Neuronal stem cell (in vitro differentiated cells): Measurements from ENCODE around the gene NABP2.

Source experiments
- DNase-seq: peaks from one replicate; pipeline ENCODE4 v3.0.0-alpha.2; 2013; ENCODE audit warnings: low spot score
- H2AFZ ChIP-seq: one replicate; pipeline ENCODE4 v1.6.1; 2013; ENCODE audit warnings: mild to moderate bottlenecking, low read length, inconsistent platforms
- H2AK5ac ChIP-seq: 2 replicates; pipeline ENCODE4 v1.6.1; 2013; ENCODE audit warnings: low read depth, mild to moderate bottlenecking, inconsistent platforms, low read length, moderate library complexity, mixed read lengths
- H2BK120ac ChIP-seq: 2 replicates; pipeline ENCODE4 v1.6.1; 2013; ENCODE audit warnings: low read depth, mild to moderate bottlenecking, inconsistent platforms, low read length, moderate library complexity, mixed read lengths
- H2BK12ac ChIP-seq: one replicate; pipeline ENCODE4 v1.6.1; 2013; ENCODE audit warnings: low read length, inconsistent platforms
- H2BK15ac ChIP-seq: 2 replicates; pipeline ENCODE4 v1.6.1; 2013; ENCODE audit warnings: mild to moderate bottlenecking, low read length, inconsistent platforms, mixed read lengths
- H2BK5ac ChIP-seq: one replicate; pipeline ENCODE4 v1.6.1; 2013; ENCODE audit warnings: inconsistent platforms, mild to moderate bottlenecking, low read length, moderate library complexity
- H3K14ac ChIP-seq: one replicate; pipeline ENCODE4 v1.6.1; 2013; ENCODE audit warnings: low read length, inconsistent platforms
- H3K18ac ChIP-seq: 2 replicates; pipeline ENCODE4 v1.6.1; 2013; ENCODE audit warnings: low read length, inconsistent platforms
- H3K23ac ChIP-seq: 2 replicates; pipeline ENCODE4 v1.6.1; 2013; ENCODE audit warnings: low read depth, mild to moderate bottlenecking, mixed read lengths, low read length, inconsistent platforms; ENCODE audit not compliant: poor library complexity
- H3K27ac ChIP-seq: replicated peaks from 3 replicates; pipeline ENCODE4 v1.5.1; 2013; ENCODE audit warnings: low read length, inconsistent platforms
- H3K27me3 ChIP-seq, 3 experiments: 2 replicates each; pipeline ENCODE4 v1.6.1; 2013; ENCODE audit warnings: low read length in 3 of 3, mild to moderate bottlenecking in 2 of 3, inconsistent platforms in 1 of 3, low read depth in 1 of 3, mixed read lengths in 1 of 3, moderate library complexity in 1 of 3; ENCODE audit not compliant: control insufficient read depth in 3 of 3, insufficient read depth in 3 of 3
- H3K36me3 ChIP-seq, 2 donors: replicated peaks in 1 of 2; 2 replicates each; pipeline ENCODE4 v1.6.1; 2013; ENCODE audit warnings: low read length in 2 of 2; ENCODE audit not compliant: control insufficient read depth in 2 of 2, insufficient read depth in 2 of 2
- H3K4ac ChIP-seq: 2 replicates; pipeline ENCODE4 v1.6.1; 2013; ENCODE audit warnings: inconsistent platforms, mild to moderate bottlenecking, low read length, moderate library complexity
- H3K4me1 ChIP-seq, 2 donors: 1 replicate in 1 of 2; 2 replicates in 1 of 2; pipeline ENCODE4 v1.6.1; 2013; ENCODE audit warnings: low read length in 2 of 2, low read depth in 1 of 2; ENCODE audit not compliant: control insufficient read depth in 2 of 2, insufficient read depth in 1 of 2
- H3K4me2 ChIP-seq: one replicate; pipeline ENCODE4 v1.6.1; 2013; ENCODE audit warnings: mild to moderate bottlenecking, low read length, inconsistent platforms; ENCODE audit not compliant: insufficient read depth, poor library complexity, severe bottlenecking
- H3K4me3 ChIP-seq, 2 donors: 2 replicates each; pipeline ENCODE4 v1.5.1; 2013; ENCODE audit warnings: low read length in 2 of 2, mild to moderate bottlenecking in 2 of 2, inconsistent platforms in 1 of 2, moderate library complexity in 1 of 2
- H3K79me1 ChIP-seq: one replicate; pipeline ENCODE4 v1.6.1; 2013; ENCODE audit warnings: low read depth, mild to moderate bottlenecking, inconsistent platforms, low read length, moderate library complexity
- H3K9ac ChIP-seq: one replicate; pipeline ENCODE4 v1.6.1; 2013; ENCODE audit warnings: mild to moderate bottlenecking, low read depth, low read length, inconsistent platforms; ENCODE audit not compliant: poor library complexity
- H3K9me3 ChIP-seq, 2 donors: replicated peaks in 1 of 2; 2 replicates each; pipeline versions ENCODE3 to v1.6.1; 2013; ENCODE audit warnings: low read length in 2 of 2, mild to moderate bottlenecking in 2 of 2, inconsistent platforms in 1 of 2, low read depth in 1 of 2, mixed read lengths in 1 of 2, moderate library complexity in 1 of 2; ENCODE audit not compliant: control insufficient read depth in 2 of 2, insufficient read depth in 1 of 2
- H4K8ac ChIP-seq: one replicate; pipeline ENCODE4 v1.6.1; 2013; ENCODE audit warnings: low read depth, mild to moderate bottlenecking, inconsistent platforms, low read length, moderate library complexity
- H4K91ac ChIP-seq: one replicate; pipeline ENCODE4 v1.6.1; 2013; ENCODE audit warnings: low read length, low read depth, mild to moderate bottlenecking, inconsistent platforms; ENCODE audit not compliant: poor library complexity
- WGBS, 2 donors: extraction: QIAGEN DNeasy Blood & Tissue Kit; methylation state at CpG; one replicate each; pipeline ENCODE4 v1.1.7; 2013; ENCODE audit warnings: missing lambda C conversion rate in 2 of 2, mixed read lengths in 1 of 2; ENCODE audit not compliant: insufficient read length in 2 of 2, insufficient replicate concordance in 1 of 2; ENCODE audit errors: extremely low coverage in 2 of 2; 5-methylcytosine and 5-hydroxymethylcytosine counted together

NABP2 gene

GRCh38 chr12:56188778-56189098 lies 35.4 kb upstream of the NABP2 start:
- no peak overlapping the region for H4K91ac ChIP-seq
- no peaks in the 10 kb centered on the region for H3K79me1 ChIP-seq
- H2AFZ ChIP-seq = peak overlapping the region; percentile 91
- no peak overlapping the region for H3K23ac ChIP-seq
- H2BK15ac ChIP-seq = peak overlapping the region; percentile 45
- H2BK120ac ChIP-seq = no peak overlapping the region
- peak overlapping the region; percentile 87 for H3K9ac ChIP-seq
- peaks cover 18 to 41% of the 10 kb centered on the region in 2 donors for H3K36me3 ChIP-seq
- no peak overlapping the region for H3K4ac ChIP-seq
- H2AK5ac ChIP-seq = peak overlapping the region; percentile 40
- peak overlapping the region; percentile 76 to 83 for H3K4me3 ChIP-seq
- H4K8ac ChIP-seq = no peak overlapping the region
- peaks cover 7 to 9% of the 10 kb centered on the region in 2 donors for H3K4me1 ChIP-seq
- H2BK5ac ChIP-seq = peak overlapping the region; percentile 78
- no peaks in the 10 kb centered on the region for H3K9me3 ChIP-seq
- peak overlapping the region; percentile 79 for H3K4me2 ChIP-seq
- no peaks in the 10 kb centered on the region for H3K27me3 ChIP-seq
- no peak overlapping the region for H2BK12ac ChIP-seq
- peak overlapping the region; percentile 69 for H3K27ac ChIP-seq
- DNase-seq = peak; percentile 8
- peak overlapping the region; percentile 25 for H3K14ac ChIP-seq
- WGBS, 2 donors = no CpG with 5 or more reads among the region's 17 CpGs
- H3K18ac ChIP-seq = peak overlapping the region; percentile 76

- Histone ChIP-seq H2BK120ac (no peak within 1 kb of the TSS), H3K36me3 (peaks cover 14 to 35% of the 10 kb centered on the region in 2 donors), H4K8ac (no peak within 1 kb of the TSS), H2BK12ac (no peak within 1 kb of the TSS), H3K23ac (peak within 1 kb of the TSS; percentile 81), H3K4me1 (peaks cover 7 to 9% of the 10 kb centered on the region in 2 donors), H3K27ac (peak within 1 kb of the TSS; percentile 87), H3K4me2 (peak within 1 kb of the TSS; percentile 79), H3K4ac (peak within 1 kb of the TSS; percentile 78), H2AK5ac (peak within 1 kb of the TSS; percentile 40), H3K9me3 (no peaks in the 10 kb centered on the region), H3K18ac (peak within 1 kb of the TSS; percentile 99), H2AFZ (peak within 1 kb of the TSS; percentile 91), H4K91ac (no peak within 1 kb of the TSS), H2BK5ac (peak within 1 kb of the TSS; percentile 96), H3K79me1 (no peaks in the 10 kb centered on the region), H3K14ac (peak within 1 kb of the TSS; percentile 25), H3K27me3 (no peaks in the 10 kb centered on the region), H3K9ac (peak within 1 kb of the TSS; percentile 97), H3K4me3 (peak within 1 kb of the TSS; percentile 76 to 93), H2BK15ac (peak within 1 kb of the TSS; percentile 56)
- DNase-seq = peak; percentile 87
- WGBS, 2 donors = no CpG with 5 or more reads among the region's 93 CpGs
Measured at GRCh38 chr12:56189099-56189917, 34.8 kb upstream of the NABP2 start, which contains the start of gene SMARCC2. TSS of gene SMARCC2 (minus strand) at chr12:56189483. CDS start at chr12:56189461, 22 bp downstream.

DNA sequence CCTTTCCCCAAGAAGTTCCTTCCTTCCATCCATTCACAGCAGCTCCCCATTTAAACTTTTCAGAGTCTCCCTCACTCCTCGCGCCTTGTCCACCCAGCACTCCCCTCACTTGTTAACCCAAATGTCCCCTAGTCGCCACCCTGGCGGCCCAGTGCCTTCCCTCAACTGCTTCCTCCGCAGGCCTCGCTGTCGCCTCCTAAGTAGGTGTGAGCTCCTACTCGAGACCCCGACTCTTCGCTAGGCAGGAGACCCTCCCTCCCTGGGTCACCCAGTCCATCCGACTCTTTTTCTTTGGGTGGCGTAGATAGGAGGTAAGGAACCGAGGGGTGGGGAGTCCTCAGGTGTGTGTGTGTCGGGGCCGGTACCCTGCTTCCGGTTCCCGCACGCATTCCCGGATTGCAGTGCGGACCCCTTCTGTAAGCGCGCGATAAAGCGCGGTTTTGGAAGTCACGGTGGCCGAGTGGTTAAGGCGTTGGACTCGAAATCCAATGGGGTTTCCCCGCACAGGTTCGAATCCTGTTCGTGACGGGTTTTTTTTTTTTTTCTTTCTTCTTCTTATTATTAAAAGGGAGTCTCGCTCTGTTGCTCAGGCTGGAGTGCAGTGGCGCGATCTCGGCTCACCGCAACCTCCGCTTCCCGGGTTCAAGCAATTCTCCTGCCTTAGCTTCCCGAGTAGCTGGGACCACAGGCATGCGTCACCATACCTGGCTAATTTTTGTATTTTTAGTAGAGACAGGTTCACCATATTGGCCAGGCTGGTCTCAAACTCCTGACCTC lies 34.0 kb upstream of the NABP2 start:
- Histone ChIP-seq H3K79me1 (no peaks in the 10 kb centered on the region), H2AK5ac (no peak overlapping the region), H2BK5ac (peak overlapping the region; percentile 96), H4K8ac (no peak overlapping the region), H3K14ac (no peak overlapping the region), H2BK120ac (no peak overlapping the region), H3K4ac (peak overlapping the region; percentile 78), H3K27ac (peak overlapping the region; percentile 72), H4K91ac (no peak overlapping the region), H3K23ac (peak overlapping the region; percentile 57), H3K4me2 (peak overlapping the region; percentile 64), H3K9ac (peak overlapping the region; percentile 97), H2AFZ (peak overlapping the region; percentile 90), H3K9me3 (no peaks in the 10 kb centered on the region), H3K4me1 (peaks cover 7 to 9% of the 10 kb centered on the region in 2 donors), H3K27me3 (no peaks in the 10 kb centered on the region), H3K4me3 (peak overlapping the region; percentile 76 to 87), H3K36me3 (peaks cover 10 to 27% of the 10 kb centered on the region in 2 donors), H2BK12ac (no peak overlapping the region), H2BK15ac (peak overlapping the region; percentile 56), H3K18ac (peak overlapping the region; percentile 97)
- peak; percentile 93 for DNase-seq
- WGBS, 2 donors = no CpG with 5 or more reads among the region's 42 CpGs

DNA sequence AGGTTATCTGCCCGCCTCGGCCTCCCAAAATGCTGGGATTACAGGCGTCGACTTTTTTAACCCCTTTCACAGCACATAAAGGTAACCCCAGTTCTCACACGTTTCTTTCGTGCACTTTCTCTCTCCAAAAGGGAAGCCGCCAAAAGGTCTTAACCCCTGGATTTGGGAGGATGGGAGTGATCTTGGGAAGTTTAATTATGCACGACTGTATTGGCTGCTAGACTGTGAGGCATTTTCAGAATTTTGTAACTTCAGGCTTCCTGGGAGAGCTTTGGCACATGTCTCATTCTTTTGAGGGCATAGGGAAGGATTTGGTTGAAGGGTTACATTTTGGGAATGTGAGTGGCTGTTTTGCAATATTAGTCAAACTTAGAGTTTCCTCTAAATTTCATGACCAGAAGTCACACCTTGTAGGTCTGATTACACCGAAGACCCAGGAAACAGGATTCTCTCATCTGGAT lies 33.4 kb upstream of the NABP2 start:
- Histone ChIP-seq H3K9me3 (no peaks in the 10 kb centered on the region), H3K4me1 (peaks cover 7 to 9% of the 10 kb centered on the region in 2 donors), H3K4me2 (no peak overlapping the region), H3K79me1 (no peaks in the 10 kb centered on the region), H2BK15ac (no peak overlapping the region), H4K8ac (no peak overlapping the region), H4K91ac (no peak overlapping the region), H2BK120ac (no peak overlapping the region), H2AFZ (peak overlapping the region; percentile 90), H3K27me3 (no peaks in the 10 kb centered on the region), H2BK5ac (no peak overlapping the region), H3K14ac (no peak overlapping the region), H3K27ac (no peak overlapping the region), H2BK12ac (no peak overlapping the region), H3K4ac (no peak overlapping the region), H3K23ac (no peak overlapping the region), H3K18ac (no peak overlapping the region), H3K4me3 (peak overlapping the region; percentile 58 to 76), H2AK5ac (no peak overlapping the region), H3K36me3 (peaks cover 8 to 22% of the 10 kb centered on the region in 2 donors), H3K9ac (no peak overlapping the region)
- no CpG with 5 or more reads among the region's 9 CpGs for WGBS, 2 donors
- DNase-seq = peak; percentile 15
